GM18870 (cell line): Measurements from ENCODE around the gene CAPRIN2.
A peak's percentile ranks its signal among the peaks of the same experiment; 100 is the strongest.

Experiments
- ATAC-seq: cut with Tn5 transposase; IDR thresholded peaks from one replicate; pipeline ENCODE4 v1.9.1; 2021; ENCODE audit warnings: moderate library complexity; ENCODE audit not compliant: unreplicated experiment

Gene CAPRIN2, protein sequence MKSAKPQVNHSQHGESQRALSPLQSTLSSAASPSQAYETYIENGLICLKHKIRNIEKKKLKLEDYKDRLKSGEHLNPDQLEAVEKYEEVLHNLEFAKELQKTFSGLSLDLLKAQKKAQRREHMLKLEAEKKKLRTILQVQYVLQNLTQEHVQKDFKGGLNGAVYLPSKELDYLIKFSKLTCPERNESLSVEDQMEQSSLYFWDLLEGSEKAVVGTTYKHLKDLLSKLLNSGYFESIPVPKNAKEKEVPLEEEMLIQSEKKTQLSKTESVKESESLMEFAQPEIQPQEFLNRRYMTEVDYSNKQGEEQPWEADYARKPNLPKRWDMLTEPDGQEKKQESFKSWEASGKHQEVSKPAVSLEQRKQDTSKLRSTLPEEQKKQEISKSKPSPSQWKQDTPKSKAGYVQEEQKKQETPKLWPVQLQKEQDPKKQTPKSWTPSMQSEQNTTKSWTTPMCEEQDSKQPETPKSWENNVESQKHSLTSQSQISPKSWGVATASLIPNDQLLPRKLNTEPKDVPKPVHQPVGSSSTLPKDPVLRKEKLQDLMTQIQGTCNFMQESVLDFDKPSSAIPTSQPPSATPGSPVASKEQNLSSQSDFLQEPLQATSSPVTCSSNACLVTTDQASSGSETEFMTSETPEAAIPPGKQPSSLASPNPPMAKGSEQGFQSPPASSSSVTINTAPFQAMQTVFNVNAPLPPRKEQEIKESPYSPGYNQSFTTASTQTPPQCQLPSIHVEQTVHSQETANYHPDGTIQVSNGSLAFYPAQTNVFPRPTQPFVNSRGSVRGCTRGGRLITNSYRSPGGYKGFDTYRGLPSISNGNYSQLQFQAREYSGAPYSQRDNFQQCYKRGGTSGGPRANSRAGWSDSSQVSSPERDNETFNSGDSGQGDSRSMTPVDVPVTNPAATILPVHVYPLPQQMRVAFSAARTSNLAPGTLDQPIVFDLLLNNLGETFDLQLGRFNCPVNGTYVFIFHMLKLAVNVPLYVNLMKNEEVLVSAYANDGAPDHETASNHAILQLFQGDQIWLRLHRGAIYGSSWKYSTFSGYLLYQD

DNA sequence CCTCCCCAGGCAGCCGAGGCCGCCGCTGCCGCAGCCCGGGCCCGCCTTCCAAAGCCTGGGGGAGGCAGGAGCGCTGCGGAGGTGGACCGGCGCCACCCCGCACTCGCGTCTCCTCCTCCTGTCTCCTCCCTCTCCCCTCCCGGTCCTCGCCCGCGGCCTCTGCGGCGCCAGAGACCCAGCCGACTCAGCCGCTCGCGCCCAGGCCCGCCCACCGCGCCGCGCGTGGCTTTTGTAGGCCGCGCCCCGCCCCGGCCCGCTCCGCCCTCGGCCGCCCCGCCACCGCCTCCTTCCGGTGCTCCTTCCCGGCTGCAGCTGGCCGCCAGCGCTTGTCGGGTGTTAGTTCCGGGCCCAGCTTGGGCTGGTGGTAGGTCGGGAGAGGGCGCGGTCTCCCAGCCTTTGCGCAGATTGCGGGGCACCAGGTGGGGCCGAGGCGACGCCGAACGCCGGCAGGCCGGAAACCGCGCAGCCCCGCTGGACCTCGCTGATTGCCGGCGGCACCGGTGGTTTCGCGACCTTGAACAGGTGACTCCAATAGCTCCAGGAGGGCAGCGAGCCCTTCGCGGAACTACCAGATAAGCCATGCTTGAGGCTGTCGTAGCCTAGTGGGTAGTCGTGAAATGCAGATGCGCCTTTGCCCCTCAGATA is at the start of gene CAPRIN2:
Gene CAPRIN2 (minus strand): TSS at position 202 of the 645 bp plus-strand sequence. CDS start 1,431 bp downstream, outside the sequence.
- ATAC-seq, result peak; percentile 86

DNA sequence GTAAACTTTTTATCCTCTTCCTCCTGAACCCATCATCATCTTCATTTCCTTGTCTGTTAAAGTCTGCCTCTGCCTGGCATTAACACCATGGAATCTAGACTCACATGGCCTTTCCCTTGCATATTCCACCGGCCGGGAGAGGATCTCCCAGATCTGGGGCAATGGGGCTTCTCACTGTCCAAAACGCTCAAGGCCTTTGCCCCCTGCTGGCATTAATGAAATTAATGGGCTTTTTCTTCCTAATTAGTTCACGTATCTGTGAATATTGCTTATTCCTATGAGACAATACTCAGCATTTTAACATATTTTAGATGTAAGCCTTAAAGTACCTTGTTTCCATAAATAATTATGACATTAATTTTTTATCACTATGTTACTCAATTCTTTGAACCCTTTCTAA is 42.9 kb upstream of the CAPRIN2 start:
- no peak for ATAC-seq

DNA sequence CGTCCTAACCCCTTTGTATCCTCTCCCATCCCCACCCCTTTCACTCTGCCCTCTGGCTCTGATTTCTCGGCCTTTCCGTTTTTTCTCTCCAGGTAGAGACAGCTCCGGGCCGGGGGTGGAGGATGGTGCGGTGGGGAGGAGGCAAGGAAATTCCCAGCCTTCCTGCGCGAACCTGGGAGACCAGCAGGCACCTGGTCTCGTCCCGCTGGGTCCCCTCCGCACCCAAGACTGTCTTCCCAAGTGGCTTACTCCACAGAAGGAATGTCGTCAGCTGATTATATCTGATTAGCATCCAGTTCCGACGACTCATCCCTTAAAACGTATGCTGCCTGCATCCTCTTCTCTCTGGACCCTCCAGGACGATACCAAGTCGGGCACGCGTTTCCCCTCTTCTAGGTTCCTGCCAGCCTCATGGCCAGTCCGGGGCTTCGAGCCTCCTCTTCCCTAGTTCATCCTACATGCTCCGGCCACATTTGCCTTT is 42.2 kb upstream of the CAPRIN2 start:
- no peak for ATAC-seq

DNA sequence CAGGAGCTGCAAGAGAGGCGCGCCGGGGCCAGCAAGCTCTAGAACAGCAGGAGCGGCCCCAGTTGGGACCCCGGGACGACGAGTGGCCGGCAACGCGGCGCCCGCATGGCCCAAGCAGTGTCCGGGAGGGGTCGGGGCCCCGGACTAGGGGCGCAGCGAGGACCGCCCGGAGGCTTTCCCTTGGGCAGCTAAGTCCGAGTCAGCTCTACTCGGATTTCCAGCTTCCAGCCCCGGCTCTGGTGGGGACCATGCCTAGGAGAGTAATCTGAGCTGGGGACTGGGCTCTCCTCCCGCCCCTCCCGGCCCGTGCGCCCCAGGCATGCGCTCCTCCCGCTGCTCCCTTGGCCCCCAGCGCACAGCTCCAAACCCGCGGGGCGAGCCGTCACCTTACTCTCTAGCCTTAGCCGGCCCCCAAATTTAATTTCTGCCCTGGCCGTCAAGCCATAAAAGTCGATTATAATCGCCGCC is 41.6 kb upstream of the CAPRIN2 start:
- no peak for ATAC-seq

DNA sequence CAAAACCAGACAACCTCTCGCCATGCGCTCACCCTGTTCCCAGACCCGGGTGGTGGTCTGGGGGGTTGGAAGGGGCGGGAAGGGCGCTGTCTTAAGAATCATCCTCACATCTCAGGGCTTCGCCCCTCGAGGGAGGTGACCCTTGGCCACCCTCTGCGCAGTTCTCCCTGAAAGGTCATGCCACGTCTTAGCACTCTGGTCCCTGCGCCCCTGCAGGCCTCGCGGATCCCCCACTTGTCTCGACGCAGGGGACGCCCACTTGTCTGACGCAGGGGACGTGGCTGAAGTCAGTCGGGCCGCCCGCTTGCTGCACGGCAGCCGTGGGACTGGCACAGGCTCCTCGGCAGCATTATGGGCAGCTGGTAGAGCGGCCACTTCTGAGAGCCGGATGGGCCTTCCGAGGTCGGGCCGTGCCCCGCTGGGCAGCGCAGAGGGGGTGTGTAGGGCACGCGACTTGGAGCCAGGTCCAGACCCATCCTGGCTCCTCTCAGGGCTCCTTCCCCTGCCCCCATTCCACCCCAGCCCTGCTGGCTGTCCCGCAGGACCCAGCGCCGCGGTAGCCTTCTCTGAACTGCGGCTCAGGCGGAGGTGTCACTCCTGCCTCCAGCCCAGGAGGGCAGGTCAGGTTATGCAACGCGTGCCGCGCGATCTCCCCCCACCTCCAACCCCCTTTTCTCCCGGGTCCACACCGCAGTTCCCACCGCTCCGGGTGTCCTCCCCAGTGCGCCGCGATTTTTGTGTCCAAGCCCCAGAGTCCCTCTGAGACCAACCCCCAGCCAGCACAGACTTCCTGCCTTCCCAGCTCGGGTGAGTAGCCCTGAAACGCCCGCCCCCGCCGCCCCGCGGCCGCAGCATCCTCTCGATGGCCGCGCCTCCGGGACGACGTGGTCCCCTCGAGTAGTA is 40.9 kb upstream of the CAPRIN2 start:
- peak; percentile 73 for ATAC-seq

DNA sequence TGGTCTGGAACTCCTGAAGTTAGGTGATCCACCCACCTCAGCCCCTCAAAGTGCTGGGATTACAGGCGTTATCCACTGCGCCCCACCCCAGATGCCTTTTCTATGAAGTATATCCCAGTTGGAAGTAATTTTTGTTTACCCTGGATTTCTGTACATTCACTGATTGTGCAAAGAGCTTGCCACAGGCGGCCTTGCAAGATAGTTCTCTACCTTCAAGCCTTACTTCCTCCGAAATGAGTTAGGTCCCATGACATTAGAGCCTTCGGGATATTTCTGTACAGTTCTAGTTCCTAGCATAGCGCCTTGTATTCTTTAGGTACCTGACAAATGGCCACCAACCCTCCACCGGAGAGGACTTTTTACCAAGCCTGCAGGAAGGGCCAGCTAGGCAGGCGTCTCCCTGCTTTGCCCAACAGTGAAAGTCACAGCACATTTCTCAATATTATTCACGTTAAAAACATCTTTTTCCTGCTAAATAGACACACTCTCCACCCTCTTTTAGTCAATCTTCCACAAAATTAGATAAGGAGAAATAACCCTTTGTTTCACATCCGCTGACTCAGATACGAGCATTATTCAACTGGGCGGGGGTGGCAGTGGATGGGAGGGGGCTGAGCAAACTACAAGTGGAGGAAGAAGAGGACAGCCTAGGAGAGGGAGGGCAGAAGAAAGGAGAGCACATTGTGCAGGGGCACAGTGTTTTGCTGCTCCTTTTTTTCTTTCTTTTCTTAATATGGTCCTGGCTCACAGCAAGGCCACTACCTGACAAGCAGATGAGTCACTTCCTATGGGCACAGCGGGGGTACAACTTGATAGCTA is 40.0 kb upstream of the CAPRIN2 start:
- no peak for ATAC-seq

DNA sequence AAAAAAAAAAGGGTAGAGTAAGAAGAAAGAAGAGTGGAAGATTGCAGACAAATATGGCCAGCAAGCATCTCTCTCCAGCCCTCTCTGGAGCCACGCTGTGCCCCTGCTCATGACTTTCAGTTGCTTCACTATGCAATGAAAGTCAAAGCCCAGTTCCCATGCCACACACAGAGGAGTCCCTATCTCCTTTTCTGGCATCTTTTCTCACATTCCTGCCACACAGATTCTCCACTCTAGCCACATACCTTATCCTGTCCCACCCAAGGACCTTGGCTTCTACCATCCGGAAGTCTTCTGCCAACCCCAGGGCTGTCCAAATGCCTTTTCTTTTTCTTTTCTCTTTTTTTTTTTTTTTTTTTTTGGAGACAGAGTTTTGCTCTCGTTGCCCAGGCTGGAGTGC is 39.3 kb upstream of the CAPRIN2 start:
- no peak for ATAC-seq

DNA sequence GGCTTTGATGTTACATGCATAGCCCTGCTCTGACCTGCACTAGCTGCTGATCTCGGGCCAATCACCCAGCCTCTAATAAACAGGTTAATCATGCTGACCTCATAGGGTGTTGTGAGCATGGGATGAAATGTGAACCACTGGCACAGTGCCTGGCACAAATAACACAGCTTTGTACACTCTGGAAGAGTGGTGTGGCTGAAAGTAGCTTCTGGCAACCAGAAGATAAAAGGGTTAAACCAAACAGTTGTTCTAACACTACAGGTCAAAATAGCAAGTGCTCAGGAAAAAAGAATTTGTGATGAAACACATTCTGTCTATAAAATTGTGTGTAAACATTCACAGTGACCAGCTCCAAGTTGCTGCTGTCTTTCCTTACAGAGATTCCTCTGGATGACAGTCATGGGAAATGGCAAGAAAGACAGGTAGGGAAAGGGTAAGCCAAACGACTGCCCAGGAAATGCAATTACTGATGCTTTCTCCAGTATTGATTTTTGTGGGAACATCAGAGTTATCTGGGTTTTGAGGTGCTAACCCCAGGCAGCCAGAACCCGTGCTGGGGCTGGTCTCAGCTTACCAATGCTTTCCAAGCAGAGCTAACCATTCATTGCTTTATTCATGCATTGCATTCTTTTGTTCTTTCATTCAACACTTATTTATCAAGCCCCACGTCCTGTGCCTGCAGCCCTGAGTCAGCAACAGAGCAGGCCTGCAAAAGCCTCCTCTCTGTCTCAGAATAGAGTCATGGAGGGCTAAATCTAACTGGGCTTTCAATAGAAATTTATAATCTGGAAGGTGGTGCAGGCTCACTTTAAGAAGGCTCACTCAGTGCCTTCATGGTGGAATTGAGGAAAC is 38.1 kb upstream of the CAPRIN2 start:
- ATAC-seq, result no peak

DNA sequence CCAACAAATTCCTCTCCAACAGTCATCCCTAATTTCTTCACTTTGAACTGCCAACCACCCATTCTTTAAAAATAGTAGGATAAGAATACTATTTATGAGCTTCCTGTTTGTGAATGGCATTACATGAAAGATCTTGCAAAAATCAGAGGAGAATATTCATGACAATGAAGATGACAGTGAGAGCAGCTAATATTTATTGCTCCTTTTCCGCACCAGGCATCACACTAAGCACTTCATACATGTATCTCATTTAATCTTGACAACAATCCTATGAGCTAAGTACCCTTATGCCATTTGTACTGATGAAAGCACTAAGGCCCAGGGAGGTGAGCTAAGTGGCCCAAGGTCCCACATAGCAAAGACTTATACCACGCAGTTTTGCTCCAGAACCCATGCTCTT is 37.3 kb upstream of the CAPRIN2 start:
- ATAC-seq, result no peak

DNA sequence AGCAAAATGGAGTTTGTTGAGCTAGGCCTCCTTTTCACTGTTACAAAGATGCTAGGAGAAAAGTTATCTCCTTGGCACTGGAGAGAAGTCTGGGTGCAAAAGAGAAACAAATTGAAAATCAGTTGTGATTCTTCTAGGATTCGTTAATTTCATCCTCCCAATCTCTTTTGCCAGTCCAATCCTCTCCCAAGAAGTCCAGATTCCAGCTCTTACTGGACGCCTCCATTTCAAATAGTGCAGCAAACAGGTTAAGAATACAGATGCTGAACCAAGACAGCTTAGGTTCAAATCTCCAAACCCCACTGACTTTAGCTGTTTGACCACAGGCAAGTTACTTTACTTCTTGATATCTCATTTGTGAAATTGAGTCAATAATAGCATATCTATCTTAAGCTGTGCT is 34.0 kb upstream of the CAPRIN2 start:
- ATAC-seq, result no peak

DNA sequence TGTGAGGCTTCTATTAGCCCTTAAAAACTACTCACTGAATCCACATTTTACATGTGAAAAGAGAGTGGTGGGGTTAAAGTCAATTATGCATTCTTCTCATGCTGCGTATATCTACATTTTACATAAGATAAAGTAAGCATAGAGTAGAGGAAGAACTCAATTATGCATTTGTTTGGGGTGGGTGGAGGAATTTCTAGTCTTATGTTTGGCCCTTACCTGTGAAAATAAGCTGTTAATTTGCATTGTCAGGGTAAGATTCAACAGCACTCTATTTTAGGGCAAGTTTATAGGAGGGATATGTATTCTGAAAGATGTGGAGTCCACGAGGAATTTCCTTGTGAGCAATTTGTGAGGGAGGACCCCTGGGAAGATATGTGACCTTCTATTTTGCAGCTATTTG is 30.9 kb upstream of the CAPRIN2 start:
- no peak for ATAC-seq

DNA sequence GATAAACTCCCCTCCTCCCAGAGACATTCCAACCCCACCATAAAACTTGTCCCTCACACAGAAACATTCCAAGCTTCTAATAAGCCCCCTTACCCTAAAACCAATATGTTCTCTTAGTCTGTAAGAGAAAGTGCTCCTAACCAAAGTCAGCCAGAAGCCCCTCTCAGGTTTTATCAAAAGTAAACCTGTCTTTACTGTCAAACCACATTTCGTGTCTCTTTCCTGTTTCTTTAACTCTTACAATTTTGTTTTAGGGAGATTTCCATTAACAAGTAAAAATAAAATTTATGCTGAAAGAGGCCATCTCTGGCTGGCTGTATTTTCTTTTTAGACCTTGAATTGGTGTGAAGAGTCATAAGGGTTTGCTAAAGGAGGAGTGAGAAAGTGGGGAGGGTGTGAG is 29.8 kb upstream of the CAPRIN2 start:
- no peak for ATAC-seq

DNA sequence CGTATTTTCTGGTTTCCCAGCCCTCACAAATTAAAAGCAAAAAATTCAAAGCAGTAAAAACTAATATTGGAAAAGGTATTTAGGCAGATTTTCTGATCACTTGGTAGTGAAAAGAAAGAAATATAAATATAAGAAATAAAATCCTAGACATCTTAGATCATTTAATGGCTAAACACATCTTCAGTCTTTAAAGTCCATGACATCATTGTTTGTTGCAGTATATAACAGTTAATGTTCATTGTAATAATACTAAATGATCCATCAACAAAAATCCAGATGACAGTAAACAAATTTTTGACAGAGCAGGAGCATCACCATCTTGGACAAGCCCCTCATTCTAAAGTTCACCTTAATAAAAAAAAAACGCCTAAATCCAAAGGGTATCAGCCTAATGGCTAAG is 29.2 kb upstream of the CAPRIN2 start:
- no peak for ATAC-seq

DNA sequence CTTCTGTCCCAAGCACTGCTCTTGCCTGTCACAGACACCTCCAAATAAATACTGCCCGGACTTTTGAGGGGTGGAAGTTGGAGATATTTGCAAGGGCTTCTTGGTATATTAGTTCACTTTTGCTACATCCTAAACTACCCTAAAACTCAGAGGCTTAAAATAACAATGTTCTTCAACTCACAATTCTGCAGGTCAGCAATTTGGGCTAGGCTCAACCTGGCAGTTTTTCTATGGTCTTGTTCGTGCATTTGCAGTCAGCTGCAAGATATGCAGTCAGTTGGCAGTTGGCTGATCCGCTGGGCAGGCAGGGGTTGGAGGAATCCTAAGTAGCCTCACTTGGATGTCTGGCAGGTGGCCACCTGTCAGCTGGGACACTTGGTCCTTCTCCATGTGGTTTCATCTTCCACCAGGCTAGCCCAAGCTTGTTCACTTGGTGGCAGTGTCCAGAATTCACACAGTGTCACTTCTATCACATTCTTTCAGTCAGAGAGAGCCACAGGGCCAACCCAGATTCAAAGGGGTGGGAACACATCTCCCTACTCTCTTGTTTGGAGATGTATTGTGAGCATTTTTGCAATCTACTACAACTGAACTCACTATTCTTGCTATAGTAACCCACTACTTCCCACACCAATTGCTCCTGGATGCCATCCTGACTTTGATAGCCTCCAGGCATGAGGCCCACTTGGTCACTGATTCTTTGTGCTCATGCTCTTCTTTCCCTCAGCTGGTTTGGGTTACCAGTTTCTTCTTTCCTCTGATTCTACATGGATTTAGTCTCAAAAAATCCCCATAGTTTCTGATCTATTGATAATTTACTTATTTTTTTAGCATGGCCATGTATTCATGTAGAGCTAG is 27.8 kb upstream of the CAPRIN2 start:
- ATAC-seq, result no peak

DNA sequence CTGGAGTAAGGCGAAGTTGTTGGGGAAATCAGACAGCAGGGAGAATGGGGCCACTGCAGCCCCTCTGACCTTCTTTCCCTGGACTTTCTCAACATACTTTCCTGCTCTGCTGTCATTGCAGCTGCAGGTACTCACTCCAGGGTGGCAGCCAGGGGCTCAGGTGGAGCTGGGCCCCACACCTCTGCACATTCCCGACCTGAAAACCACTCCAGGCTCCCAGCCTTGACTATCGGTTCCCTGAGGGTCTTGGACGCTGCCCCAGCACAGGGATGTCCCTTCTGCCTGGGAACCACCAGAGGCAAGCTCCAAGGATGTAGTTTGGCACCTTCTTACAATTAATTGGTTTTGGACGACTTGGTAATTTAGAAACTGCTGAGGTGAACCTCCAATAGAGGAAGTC is 24.8 kb upstream of the CAPRIN2 start:
- ATAC-seq, result no peak

DNA sequence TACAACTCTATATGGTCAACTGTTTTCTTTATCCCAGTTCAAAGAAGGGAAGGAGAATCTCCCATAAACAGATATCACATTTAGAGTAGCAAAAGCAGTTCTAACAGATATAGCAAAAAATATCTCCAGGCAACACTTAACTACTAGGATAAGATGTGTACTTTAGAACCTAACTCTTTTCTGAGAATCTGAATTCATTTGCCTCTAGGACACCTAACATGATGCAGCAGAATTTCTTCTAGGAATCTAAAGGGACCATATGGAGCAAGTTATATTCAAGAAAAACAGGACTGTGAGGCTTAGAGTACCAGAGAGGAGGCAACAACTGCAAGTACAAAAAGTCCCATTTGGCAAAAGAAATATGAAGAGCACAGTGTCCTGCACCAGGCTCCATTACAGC is 24.4 kb upstream of the CAPRIN2 start:
- ATAC-seq, result no peak

DNA sequence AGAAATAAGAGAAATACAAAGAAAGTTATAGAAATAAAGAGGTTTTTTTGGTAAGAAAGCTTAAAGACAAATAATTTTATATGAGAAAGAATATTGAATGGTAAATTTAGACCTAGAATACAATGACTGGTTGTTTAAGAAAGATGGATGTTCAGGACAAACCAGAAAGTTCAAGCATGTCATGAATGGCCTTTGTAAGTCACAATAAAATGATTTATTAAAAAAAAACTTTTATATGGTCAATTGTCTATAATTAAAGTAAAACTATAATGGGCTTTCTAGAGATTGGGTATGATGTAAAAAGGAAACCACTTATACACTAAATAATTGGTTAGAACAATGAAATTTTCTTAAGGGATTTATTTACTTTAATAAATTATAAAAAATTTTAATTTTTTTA is 19.8 kb upstream of the CAPRIN2 start:
- ATAC-seq, result no peak
